ENCODE data around the gene PRKAR1B.

- TF ChIP-seq CTCF (conservative IDR thresholded peaks at IDR 0.05; ENCODE audit: low read depth, low read length) (peak; percentile 45; the same call in 1 of the 2 replicates), EZH2 (IDR thresholded peaks at IDR 0.05; ENCODE audit: borderline replicate concordance, low read depth, low read length, poor library complexity, severe bottlenecking) (no peak)
Measured at GRCh38 chr7:768881-769504, 41.9 kb upstream of the PRKAR1B start.

Data from A673 (cell line).